Measurements from ENCODE around the gene ADAM11. TPM values are rescaled to one million over a fixed set of nuclear protein-coding genes. Genes with fewer than 3 reads are reported as not detected.

ADAM11 gene
- total and polyA plus RNA-seq, 9 of the 15 experiments (the other 6 are each of a cell fraction or from before 2014, with no cell fraction given): 0.01 to 0.31 (median 0.14) TPM; not detected in 2

GRCh38 chr17:44757918-44758413 is 822 bp upstream of the ADAM11 start:
- ChIA-PET CTCF (ENCODE audit: low intra/inter-chr PET ratio) (no interaction called here), POLR2A (no interaction called here)
- Histone ChIP-seq H3K4me2 (ENCODE audit: insufficient read depth, low read length) (no peak overlapping the region), H2AFZ (ENCODE audit: low read depth, low read length) (no peak overlapping the region), H3K36me3 (ENCODE audit: control insufficient read depth, insufficient read depth, low read length) (no peaks in the 10 kb centered on the region), H3K27ac (ENCODE audit: extremely low read depth, low read depth, low read length) (no peak overlapping the region), H3K27me3 (ENCODE audit: control insufficient read depth in 2 of 2, insufficient read depth in 2 of 2, low read length in 2 of 2) (peaks cover 3 to 36% of the 10 kb centered on the region in 2 experiments; a peak in 3 of 5 replicates), H3K9me1 (ENCODE audit: control insufficient read depth, insufficient read depth, low read length) (no peaks in the 10 kb centered on the region), H3K4me3 (no peak overlapping the region), H4K20me1 (replicated peaks; ENCODE audit: control insufficient read depth, insufficient read depth, low read length) (peaks cover 10% of the 10 kb centered on the region; the same call in 1 of the 2 replicates), H3K9me3 (replicated peaks; ENCODE audit: control insufficient read depth, insufficient read depth, low read depth, low read length) (no peaks in the 10 kb centered on the region), H3K4me1 (replicated peaks in 1 of 2; ENCODE audit: control insufficient read depth in 2 of 2, insufficient read depth in 2 of 2, low read length in 2 of 2) (peaks cover 0 to 18% of the 10 kb centered on the region in 2 experiments; a peak in 2 of 5 replicates), H3K9ac (ENCODE audit: insufficient read depth in 1 of 2, low read depth in 2 of 2, low read length in 2 of 2) (no peak overlapping the region; a peak in 1 of 4 replicates), H3K79me2 (ENCODE audit: control insufficient read depth, insufficient read depth, low read length) (no peaks in the 10 kb centered on the region)
- no TSS peak for BruUV-seq (replicated peaks)
- FAIRE-seq: no peak
- no peak for DNase-seq (ENCODE audit: extremely low read depth in 1 of 4, low spot score in 3 of 4)
- TF ChIP-seq SIX5 (IDR thresholded peaks at IDR 0.05; ENCODE audit: borderline replicate concordance in 1 of 2, insufficient read depth in 1 of 2, low read depth in 1 of 2, low read length in 2 of 2): no peak
- TF ChIP-seq ZKSCAN1 (IDR thresholded peaks at IDR 0.05; ENCODE audit: low read depth, low read length): no peak
- in situ Hi-C loops (cut with MboI): no loop called here
- ATAC-seq: no peak
- 29% methylated on average over 5 of the region's 5 CpGs for WGBS (ENCODE audit: insufficient coverage, low coverage, missing lambda C conversion rate)
- intact Hi-C loops (cut with micrococcal nuclease): no loop called here

DNA sequence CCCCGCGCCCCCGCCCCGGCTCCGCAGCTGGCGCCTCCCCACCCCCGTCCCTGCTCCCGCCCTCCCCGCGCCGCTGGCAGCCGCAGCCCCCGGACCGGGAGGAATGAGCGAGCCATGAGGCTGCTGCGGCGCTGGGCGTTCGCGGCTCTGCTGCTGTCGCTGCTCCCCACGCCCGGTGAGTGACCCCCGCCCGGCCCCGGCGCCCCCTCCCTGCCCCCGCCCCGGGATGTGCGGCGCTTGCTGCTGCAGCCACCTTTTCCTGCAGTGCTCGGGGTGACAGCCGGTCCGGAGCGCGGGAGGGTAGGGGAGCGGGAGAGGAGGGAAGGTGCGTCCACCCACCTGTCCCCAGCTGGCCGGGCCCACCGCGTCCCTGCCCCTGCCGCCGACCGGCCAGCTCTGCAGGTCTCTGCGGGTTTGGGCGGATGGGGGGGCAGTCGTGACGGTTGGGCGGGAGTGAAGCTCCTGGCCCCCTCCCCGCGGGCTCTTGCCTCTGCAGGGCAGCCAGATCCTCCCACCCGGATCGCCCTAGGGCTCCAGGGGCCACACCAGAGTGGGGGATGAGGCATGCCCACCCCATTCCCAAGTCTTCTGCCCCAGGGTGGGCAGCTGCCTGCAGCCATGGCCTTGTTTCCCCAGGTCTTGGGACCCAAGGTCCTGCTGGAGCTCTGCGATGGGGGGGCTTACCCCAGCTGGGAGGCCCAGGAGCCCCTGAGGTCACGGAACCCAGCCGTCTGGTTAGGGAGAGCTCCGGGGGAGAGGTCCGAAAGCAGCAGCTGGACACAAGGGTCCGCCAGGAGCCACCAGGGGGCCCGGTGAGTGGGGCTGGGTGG is 513 bp downstream of the ADAM11 start:
- Histone ChIP-seq H3K4me3 (no peak overlapping the region), H3K9me1 (ENCODE audit: control insufficient read depth, insufficient read depth, low read length) (no peaks in the 10 kb centered on the region), H3K36me3 (ENCODE audit: control insufficient read depth, insufficient read depth, low read length) (no peaks in the 10 kb centered on the region), H3K9ac (ENCODE audit: insufficient read depth in 1 of 2, low read depth in 2 of 2, low read length in 2 of 2) (peak overlapping the region in 1 of 2 experiments; percentile 82; a peak in 2 of 4 replicates), H3K27me3 (ENCODE audit: control insufficient read depth in 2 of 2, insufficient read depth in 2 of 2, low read length in 2 of 2) (peaks cover 3 to 38% of the 10 kb centered on the region in 2 experiments; a peak in 3 of 5 replicates), H2AFZ (ENCODE audit: low read depth, low read length) (no peak overlapping the region), H3K79me2 (ENCODE audit: control insufficient read depth, insufficient read depth, low read length) (no peaks in the 10 kb centered on the region), H4K20me1 (replicated peaks; ENCODE audit: control insufficient read depth, insufficient read depth, low read length) (peaks cover 10% of the 10 kb centered on the region; the same call in 1 of the 2 replicates), H3K4me1 (replicated peaks in 1 of 2; ENCODE audit: control insufficient read depth in 2 of 2, insufficient read depth in 2 of 2, low read length in 2 of 2) (peaks cover 0 to 15% of the 10 kb centered on the region in 2 experiments; a peak in 2 of 5 replicates), H3K9me3 (replicated peaks; ENCODE audit: control insufficient read depth, insufficient read depth, low read depth, low read length) (no peaks in the 10 kb centered on the region), H3K27ac (ENCODE audit: extremely low read depth, low read depth, low read length) (no peak overlapping the region), H3K4me2 (ENCODE audit: insufficient read depth, low read length) (peak overlapping the region; percentile 21; the same call in 1 of the 2 replicates)
- ATAC-seq (peak; percentile 32), DNase-seq (ENCODE audit: extremely low read depth in 1 of 4, low spot score in 3 of 4) (peak in 3 of 4 experiments; percentile 27 to 42 (median 39)), FAIRE-seq (no peak)
- in situ Hi-C loops (cut with MboI): no loop called here
- BruUV-seq (replicated peaks): no TSS peak
- intact Hi-C loops (cut with micrococcal nuclease): no loop called here
- ChIA-PET POLR2A (interaction anchor here (0.6 to 0.7 kb wide), 2 partner anchors 10 to 19 kb away, joined by 3 read pairs; no protein-coding TSS in a partner anchor), CTCF (ENCODE audit: low intra/inter-chr PET ratio) (no interaction called here)
- TF ChIP-seq MAX (CRISPR knock-in tag; IDR thresholded peaks at IDR 0.05) (0 out of 2 replicates have a peak, but pooled peaks have one; percentile 38), PCBP1 (IDR thresholded peaks at IDR 0.05; ENCODE audit: low read depth, low read length, poor library complexity, severe bottlenecking) (no peak)
- TF ChIP-seq, protein P1, sequence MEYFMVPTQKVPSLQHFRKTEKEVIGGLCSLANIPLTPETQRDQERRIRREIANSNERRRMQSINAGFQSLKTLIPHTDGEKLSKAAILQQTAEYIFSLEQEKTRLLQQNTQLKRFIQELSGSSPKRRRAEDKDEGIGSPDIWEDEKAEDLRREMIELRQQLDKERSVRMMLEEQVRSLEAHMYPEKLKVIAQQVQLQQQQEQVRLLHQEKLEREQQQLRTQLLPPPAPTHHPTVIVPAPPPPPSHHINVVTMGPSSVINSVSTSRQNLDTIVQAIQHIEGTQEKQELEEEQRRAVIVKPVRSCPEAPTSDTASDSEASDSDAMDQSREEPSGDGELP (CRISPR knock-in tag; IDR thresholded peaks at IDR 0.05; ENCODE audit: borderline replicate concordance): 0 out of 2 replicates have a peak, but pooled peaks have one; percentile 15
- TF ChIP-seq, protein P2, sequence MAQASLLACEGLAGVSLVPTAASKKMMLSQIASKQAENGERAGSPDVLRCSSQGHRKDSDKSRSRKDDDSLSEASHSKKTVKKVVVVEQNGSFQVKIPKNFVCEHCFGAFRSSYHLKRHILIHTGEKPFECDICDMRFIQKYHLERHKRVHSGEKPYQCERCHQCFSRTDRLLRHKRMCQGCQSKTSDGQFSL (CRISPR knock-in tag; IDR thresholded peaks at IDR 0.05): peak; percentile 90
- TF ChIP-seq, protein P2 (tag; IDR thresholded peaks at IDR 0.05): no peak
- 5% methylated on average over 15 of the region's 60 CpGs for WGBS (ENCODE audit: insufficient coverage, low coverage, missing lambda C conversion rate)
